IMR-90 (cell line): ENCODE results near the gene PTX4. TPM values are rescaled to one million over a fixed set of nuclear protein-coding genes. Genes with fewer than 3 reads are reported as not detected.

ENCODE experiments used
- ATAC-seq: fragments of 200-7000 bp; cut with Tn5 transposase; 2 replicates; pipeline ENCODE4 v1.9.1; 2020; ENCODE audit warnings: low read depth, mild to moderate bottlenecking, moderate library complexity
- BruUV-seq: library from RNA; stranded (reverse); fragments of 400-500 nt; replicated peaks from 2 replicates; lab custom pipeline; 2021; lab: Mats Ljungman, UMichigan
- CTCF ChIA-PET: fragments of 300-600 bp; formaldehyde crosslinking; extraction: SDS; loops from one replicate; lab custom pipeline; 2021; ENCODE audit warnings: antibody characterized with exemption; lab: Yijun Ruan, JAX
- POLR2A ChIA-PET: fragments of 300-600 bp; sonication (Branson Sonifier 250); formaldehyde crosslinking; loops from one replicate; lab custom pipeline; 2022; ENCODE audit warnings: antibody characterized with exemption; ENCODE audit not compliant: unreplicated experiment; lab: Charles Lee
- DNase-seq: peaks from one replicate; pipeline ENCODE4 v3.0.0; 2013
- H2AFZ ChIP-seq: replicated peaks from 2 replicates; pipeline ENCODE3; 2013; ENCODE audit warnings: low read length, mild to moderate bottlenecking; ENCODE audit not compliant: poor library complexity
- H2AK5ac ChIP-seq: 2 replicates; pipeline ENCODE4 v1.6.1; 2013; ENCODE audit warnings: low read depth, low read length, inconsistent platforms
- H2AK9ac ChIP-seq: replicated peaks from 2 replicates; pipeline ENCODE3; 2013; ENCODE audit warnings: mild to moderate bottlenecking, low read depth, low read length, moderate library complexity; ENCODE audit not compliant: poor library complexity
- H2BK120ac ChIP-seq: 2 replicates; pipeline ENCODE4 v1.6.1; 2013; ENCODE audit warnings: low read depth, low read length, inconsistent platforms
- H2BK15ac ChIP-seq: 3 replicates; pipeline ENCODE4 v1.6.1; 2013; ENCODE audit warnings: low read depth, low read length, inconsistent platforms
- H2BK20ac ChIP-seq: 2 replicates; pipeline ENCODE4 v1.6.1; 2013; ENCODE audit warnings: low read depth, mild to moderate bottlenecking, inconsistent platforms, low read length, moderate library complexity
- H2BK5ac ChIP-seq: 2 replicates; pipeline ENCODE4 v1.6.1; 2013; ENCODE audit warnings: mild to moderate bottlenecking, low read depth, low read length, inconsistent platforms; ENCODE audit not compliant: poor library complexity, severe bottlenecking
- H3K14ac ChIP-seq: replicated peaks from 2 replicates; pipeline ENCODE4 v1.6.1; 2013; ENCODE audit warnings: low read depth, low read length, inconsistent platforms
- H3K18ac ChIP-seq: 2 replicates; pipeline ENCODE4 v1.6.1; 2013; ENCODE audit warnings: low read depth, low read length, control low read depth
- H3K23ac ChIP-seq: 2 replicates; pipeline ENCODE4 v1.6.1; 2013; ENCODE audit warnings: low read depth, low read length, inconsistent platforms
- H3K27ac ChIP-seq: 2 replicates; pipeline ENCODE4 v1.5.1; 2013; ENCODE audit warnings: mild to moderate bottlenecking, control low read depth, low read length; ENCODE audit not compliant: insufficient read depth
- H3K27me3 ChIP-seq: 2 replicates; pipeline ENCODE4 v1.6.1; 2013; ENCODE audit warnings: low read length; ENCODE audit not compliant: control insufficient read depth, insufficient read depth
- H3K36me3 ChIP-seq: 2 replicates; pipeline ENCODE4 v1.6.1; 2013; ENCODE audit warnings: low read length, mixed read lengths; ENCODE audit not compliant: control insufficient read depth, insufficient read depth
- H3K4ac ChIP-seq: 2 replicates; pipeline ENCODE4 v1.6.1; 2013; ENCODE audit warnings: low read depth, low read length, inconsistent platforms
- H3K4me1 ChIP-seq: 2 replicates; pipeline ENCODE4 v1.6.1; 2013; ENCODE audit warnings: low read length, mixed read lengths; ENCODE audit not compliant: control insufficient read depth, insufficient read depth
- H3K4me2 ChIP-seq: 2 replicates; pipeline ENCODE4 v1.6.1; 2013; ENCODE audit warnings: low read depth, mild to moderate bottlenecking, control low read depth, low read length, moderate library complexity
- H3K4me3 ChIP-seq: 2 replicates; pipeline ENCODE4 v1.5.1; 2013; ENCODE audit warnings: low read depth, mild to moderate bottlenecking, control low read depth, low read length, moderate library complexity; ENCODE audit not compliant: insufficient read depth
- H3K56ac ChIP-seq: 2 replicates; pipeline ENCODE4 v1.6.1; 2013; ENCODE audit warnings: low read length, inconsistent platforms; ENCODE audit not compliant: insufficient read depth; ENCODE audit errors: extremely low read depth
- H3K79me1 ChIP-seq, 2 experiments: 2 replicates each; pipeline ENCODE4 v1.6.1; 2013; ENCODE audit warnings: low read length in 2 of 2, inconsistent platforms in 1 of 2, low read depth in 1 of 2
- H3K9ac ChIP-seq: 2 replicates; pipeline ENCODE4 v1.6.1; 2013; ENCODE audit warnings: low read depth, low read length, control low read depth
- H3K9me1 ChIP-seq: 2 replicates; pipeline ENCODE4 v1.6.1; 2013; ENCODE audit warnings: low read length, inconsistent platforms; ENCODE audit not compliant: insufficient read depth
- H3K9me3 ChIP-seq: 2 replicates; pipeline ENCODE4 v1.6.1; 2013; ENCODE audit warnings: low read length; ENCODE audit not compliant: control insufficient read depth, insufficient read depth
- H4K20me1 ChIP-seq: 2 replicates; pipeline ENCODE4 v1.6.1; 2013; ENCODE audit warnings: low read length, inconsistent platforms; ENCODE audit not compliant: insufficient read depth
- H4K5ac ChIP-seq: 2 replicates; pipeline ENCODE4 v1.6.1; 2013; ENCODE audit warnings: mild to moderate bottlenecking, low read depth, low read length, control low read depth
- H4K8ac ChIP-seq, 2 experiments: 2 replicates each; pipeline ENCODE4 v1.6.1; 2013; ENCODE audit warnings: low read depth in 2 of 2, low read length in 2 of 2, control low read depth in 1 of 2, inconsistent platforms in 1 of 2
- H4K91ac ChIP-seq: 2 replicates; pipeline ENCODE4 v1.6.1; 2013; ENCODE audit warnings: low read depth, low read length, inconsistent platforms; ENCODE audit not compliant: insufficient read depth
- BHLHE40 ChIP-seq: fragments of 150-350 bp; IDR thresholded peaks from 2 replicates; pipeline ENCODE4 v1.6.1; 2016; ENCODE audit warnings: mild to moderate bottlenecking, low read depth, low read length
- CEBPB ChIP-seq: IDR thresholded peaks from 2 replicates; pipeline ENCODE4 v1.6.1; 2012; ENCODE audit warnings: low read depth, low read length, improper control_type of control experiment
- CHD1 ChIP-seq: IDR thresholded peaks from 2 replicates; pipeline ENCODE4 v1.6.1; 2012; ENCODE audit warnings: low read depth, low read length, improper control_type of control experiment
- CTCF ChIP-seq: conservative IDR thresholded peaks from 2 replicates; pipeline ENCODE4 v1.5.1; 2012; ENCODE audit warnings: mild to moderate bottlenecking, low read depth, low read length, improper control_type of control experiment
- FOS ChIP-seq: fragments of 150-350 bp; IDR thresholded peaks from 2 replicates; pipeline ENCODE4 v1.6.1; 2016; ENCODE audit warnings: low read depth, low read length
- MAFK ChIP-seq: IDR thresholded peaks from 2 replicates; pipeline ENCODE4 v1.6.1; 2012; ENCODE audit warnings: low read depth, low read length, improper control_type of control experiment
- MAZ ChIP-seq: IDR thresholded peaks from 2 replicates; pipeline ENCODE4 v1.6.1; 2012; ENCODE audit warnings: low read depth, mild to moderate bottlenecking, low read length, improper control_type of control experiment, moderate library complexity, borderline replicate concordance
- MXI1 ChIP-seq: IDR thresholded peaks from 2 replicates; pipeline ENCODE4 v1.6.1; 2012; ENCODE audit warnings: low read depth, mild to moderate bottlenecking, low read length, moderate library complexity, borderline replicate concordance
- NFE2L2 ChIP-seq: fragments of 150-350 bp; IDR thresholded peaks from 2 replicates; pipeline ENCODE4 v1.6.1; 2016; ENCODE audit warnings: low read depth, mild to moderate bottlenecking, low read length
- POLR2A ChIP-seq: IDR thresholded peaks from 2 replicates; pipeline ENCODE4 v1.6.1; 2012; ENCODE audit warnings: mild to moderate bottlenecking, low read depth, low read length
- RAD21 ChIP-seq: IDR thresholded peaks from 2 replicates; pipeline ENCODE4 v1.6.1; 2012; ENCODE audit warnings: low read length, improper control_type of control experiment
- RCOR1 ChIP-seq: IDR thresholded peaks from 2 replicates; pipeline ENCODE4 v1.6.1; 2012; ENCODE audit warnings: mild to moderate bottlenecking, low read length, improper control_type of control experiment; ENCODE audit not compliant: insufficient replicate concordance
- RFX5 ChIP-seq: IDR thresholded peaks from 2 replicates; pipeline ENCODE4 v1.8.0; 2012; ENCODE audit warnings: low read depth, mild to moderate bottlenecking, low read length, moderate library complexity
- SMC3 ChIP-seq: fragments of 150-350 bp; IDR thresholded peaks from 2 replicates; pipeline ENCODE4 v1.6.1; 2016; ENCODE audit warnings: low read depth, mild to moderate bottlenecking, antibody characterized with exemption, low read length, moderate library complexity
- WGBS, 2 experiments: methylation state at CpG; one replicate each; pipeline versions ENCODE4 v1.1.5 to v1.1.7; 2013; ENCODE audit warnings: missing lambda C conversion rate in 2 of 2; ENCODE audit not compliant: insufficient read length in 1 of 2; ENCODE audit errors: extremely low coverage in 2 of 2; 5-methylcytosine and 5-hydroxymethylcytosine counted together
- dilution Hi-C: fragments of 300-500 bp; cut with HindIII; formaldehyde crosslinking; loops from one replicate; pipeline ENCODE4 v1.14.3; 2018; ENCODE audit warnings: low sequenced_read_pairs; ENCODE audit not compliant: unreplicated experiment
- in situ Hi-C: fragments of 300-500 bp; cut with MboI; formaldehyde crosslinking; loops from 3 replicates; pipeline ENCODE4 v1.14.3; 2019; ENCODE audit warnings: low sequenced_read_pairs, inconsistent platforms, mixed read lengths
- intact Hi-C: fragments of 100-400 bp; cut with micrococcal nuclease; formaldehyde crosslinking; loops from 2 replicates; pipeline ENCODE4 v1.10.0; 2022
- polyA plus RNA-seq, 3 experiments: library from polyadenylated mRNA; depleted of rRNA; stranded (reverse); fragments of >200 nt; gene quantifications; 2 replicates each; pipeline ENCODE4 v1.2.3, GENCODE V29; 2012; ENCODE audit warnings: low replicate concordance in 1 of 3
- total RNA-seq: library from RNA; depleted of rRNA; stranded (reverse); fragments of >200 nt; gene quantifications from 2 replicates; pipeline ENCODE4 v1.2.3, GENCODE V29; 2012
- TF ChIP-seq, protein P1 (sequence below): fragments of 150-350 bp; IDR thresholded peaks from 2 replicates; pipeline ENCODE4 v1.6.1; 2017; ENCODE audit warnings: mild to moderate bottlenecking, antibody characterized with exemption, low read length, low read depth
- TF ChIP-seq, protein P2 (sequence below): fragments of 150-350 bp; IDR thresholded peaks from 2 replicates; pipeline ENCODE4 v1.6.1; 2016; ENCODE audit warnings: low read depth, mild to moderate bottlenecking, low read length, moderate library complexity, borderline replicate concordance

The PTX4 gene
- total and polyA plus RNA-seq, 2 of the 4 experiments (the other 2 are of a cell fraction) = 0.07 TPM; not detected in 1

DNA sequence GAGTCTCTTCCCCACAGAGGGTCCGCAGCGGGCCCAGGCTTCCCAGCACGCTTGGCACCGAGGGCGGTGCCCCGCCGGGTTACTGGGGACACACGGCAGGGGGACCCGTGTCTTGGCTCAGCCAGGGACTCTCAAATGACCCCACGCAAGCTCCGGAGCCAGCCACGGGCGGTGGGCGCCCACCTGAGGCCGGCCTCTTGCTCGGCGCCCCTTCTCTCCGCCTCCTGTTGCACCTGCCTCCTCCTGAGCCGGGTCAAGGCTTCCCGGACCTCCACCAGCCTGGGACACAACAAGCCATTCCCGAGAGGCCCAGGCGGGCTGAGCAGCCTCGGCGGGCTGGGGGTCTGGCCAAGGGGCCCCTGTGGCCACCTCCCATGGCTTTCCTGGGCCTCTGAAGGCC lies 46.0 kb downstream of the PTX4 start:
- H3K9me1 ChIP-seq = no peaks in the 10 kb centered on the region
- DNase-seq (no peak), ATAC-seq (no peak)
- H4K8ac ChIP-seq = no peak overlapping the region
- intact Hi-C loops = no loop called here
- ChIA-PET POLR2A (no interaction called here), CTCF (no interaction called here)
- no peak overlapping the region for H3K9ac ChIP-seq
- no peak overlapping the region for H4K5ac ChIP-seq
- H2BK20ac ChIP-seq = no peak overlapping the region
- H3K56ac ChIP-seq = no peak overlapping the region
- H2AFZ ChIP-seq = no peak overlapping the region
- no peak overlapping the region for H3K4me3 ChIP-seq
- TF ChIP-seq SMC3 = no peak
- no peak for TF ChIP-seq MAZ
- TF ChIP-seq, protein P1, sequence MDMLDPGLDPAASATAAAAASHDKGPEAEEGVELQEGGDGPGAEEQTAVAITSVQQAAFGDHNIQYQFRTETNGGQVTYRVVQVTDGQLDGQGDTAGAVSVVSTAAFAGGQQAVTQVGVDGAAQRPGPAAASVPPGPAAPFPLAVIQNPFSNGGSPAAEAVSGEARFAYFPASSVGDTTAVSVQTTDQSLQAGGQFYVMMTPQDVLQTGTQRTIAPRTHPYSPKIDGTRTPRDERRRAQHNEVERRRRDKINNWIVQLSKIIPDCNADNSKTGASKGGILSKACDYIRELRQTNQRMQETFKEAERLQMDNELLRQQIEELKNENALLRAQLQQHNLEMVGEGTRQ = no peak
- no peak for TF ChIP-seq POLR2A
- TF ChIP-seq FOS = no peak
- no peak for TF ChIP-seq MXI1
- TF ChIP-seq RAD21 = no peak
- no peak for TF ChIP-seq CHD1
- TF ChIP-seq CTCF = no peak
- TF ChIP-seq BHLHE40 = no peak
- no peak for TF ChIP-seq MAFK
- no peak for TF ChIP-seq CEBPB
- TF ChIP-seq, protein P2, sequence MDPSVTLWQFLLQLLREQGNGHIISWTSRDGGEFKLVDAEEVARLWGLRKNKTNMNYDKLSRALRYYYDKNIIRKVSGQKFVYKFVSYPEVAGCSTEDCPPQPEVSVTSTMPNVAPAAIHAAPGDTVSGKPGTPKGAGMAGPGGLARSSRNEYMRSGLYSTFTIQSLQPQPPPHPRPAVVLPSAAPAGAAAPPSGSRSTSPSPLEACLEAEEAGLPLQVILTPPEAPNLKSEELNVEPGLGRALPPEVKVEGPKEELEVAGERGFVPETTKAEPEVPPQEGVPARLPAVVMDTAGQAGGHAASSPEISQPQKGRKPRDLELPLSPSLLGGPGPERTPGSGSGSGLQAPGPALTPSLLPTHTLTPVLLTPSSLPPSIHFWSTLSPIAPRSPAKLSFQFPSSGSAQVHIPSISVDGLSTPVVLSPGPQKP = no peak
- no peak for TF ChIP-seq RCOR1
- no peak for TF ChIP-seq RFX5
- TF ChIP-seq NFE2L2 = no peak
- H2BK120ac ChIP-seq = no peak overlapping the region
- BruUV-seq = no TSS peak
- H4K91ac ChIP-seq = no peak overlapping the region
- no peak overlapping the region for H3K23ac ChIP-seq
- H3K79me1 ChIP-seq = no peaks in the 10 kb centered on the region
- H3K4me2 ChIP-seq = no peak overlapping the region
- no peak overlapping the region for H2AK5ac ChIP-seq
- no peaks in the 10 kb centered on the region for H3K27me3 ChIP-seq
- H2BK5ac ChIP-seq = no peak overlapping the region
- no peak overlapping the region for H3K18ac ChIP-seq
- H3K27ac ChIP-seq = no peak overlapping the region
- peaks cover 8% of the 10 kb centered on the region; the same call in 1 of the 2 replicates for H3K36me3 ChIP-seq
- no peak overlapping the region for H3K14ac ChIP-seq
- H3K9me3 ChIP-seq = no peaks in the 10 kb centered on the region
- H2BK15ac ChIP-seq = no peak overlapping the region
- no peaks in the 10 kb centered on the region for H4K20me1 ChIP-seq
- no peak overlapping the region for H3K4ac ChIP-seq
- H3K4me1 ChIP-seq = no peaks in the 10 kb centered on the region
- 85% methylated on average over 20 of the region's 24 CpGs; no CpG with 5 or more reads in 1 of the 2 experiments for WGBS, 2 experiments
- no peak overlapping the region for H2AK9ac ChIP-seq
- in situ Hi-C loops = no loop called here
- dilution Hi-C loops = no loop called here
